DND-41 (cell line): Measurements from ENCODE around the gene RBM44.
"Not testable (repeated sequence)": the region's sequence is repeated elsewhere in the genome, so short reads cannot be mapped to it uniquely, and the experiment has no call there.

Experiments used
- ATAC-seq: fragments of 200-7000 bp; cut with Tn5 transposase; 3 replicates; pipeline ENCODE4 v1.9.1; 2021; ENCODE audit warnings: low read depth; ENCODE audit not compliant: insufficient read depth
- DNase-seq: peaks from one replicate; pipeline ENCODE4 v3.0.0-alpha.2; 2020
- H2AFZ ChIP-seq: 2 replicates; pipeline ENCODE4 v1.6.0; 2012; ENCODE audit warnings: low read depth, low read length
- H3K27ac ChIP-seq: 2 replicates; pipeline ENCODE4 v1.5.1; 2012; ENCODE audit warnings: low read length, inconsistent platforms
- H3K27me3 ChIP-seq: fragments of 200-600 bp; sonication (generic); 2 replicates; pipeline ENCODE4 v1.6.0; 2012; ENCODE audit warnings: low read length, mild to moderate bottlenecking, inconsistent platforms; ENCODE audit not compliant: insufficient read depth, poor library complexity
- H3K36me3 ChIP-seq: 2 replicates; pipeline ENCODE4 v1.5.1; 2012; ENCODE audit warnings: low read length, inconsistent platforms; ENCODE audit not compliant: insufficient read depth
- H3K4me1 ChIP-seq: 2 replicates; pipeline ENCODE4 v1.5.1; 2012; ENCODE audit warnings: mild to moderate bottlenecking, low read length; ENCODE audit not compliant: insufficient read depth
- H3K4me2 ChIP-seq: 2 replicates; pipeline ENCODE4 v1.6.0; 2012; ENCODE audit warnings: mild to moderate bottlenecking, moderate library complexity, low read length, inconsistent platforms; ENCODE audit not compliant: insufficient read depth
- H3K4me3 ChIP-seq, 2 experiments: fragments of 200-600 bp in 1 of 2; shearing (Covaris generic) in 1 of 2; 2 replicates each; pipeline ENCODE4 v1.5.1; 2012 to 2016; ENCODE audit warnings: inconsistent platforms in 2 of 2, low read length in 2 of 2, mild to moderate bottlenecking in 2 of 2, low read depth in 1 of 2, moderate library complexity in 1 of 2
- H3K79me2 ChIP-seq: 2 replicates; pipeline ENCODE4 v1.6.0; 2012; ENCODE audit warnings: low read length, inconsistent platforms; ENCODE audit not compliant: insufficient read depth
- H3K9ac ChIP-seq: 2 replicates; pipeline ENCODE4 v1.6.0; 2012; ENCODE audit warnings: low read depth, mild to moderate bottlenecking, inconsistent platforms, low read length, moderate library complexity
- H3K9me3 ChIP-seq: 2 replicates; pipeline ENCODE4 v1.5.1; 2012; ENCODE audit warnings: low read length, moderate library complexity, mild to moderate bottlenecking, inconsistent platforms; ENCODE audit not compliant: insufficient read depth, severe bottlenecking
- H4K20me1 ChIP-seq: 2 replicates; pipeline ENCODE4 v1.6.0; 2012; ENCODE audit warnings: low read length; ENCODE audit not compliant: insufficient read depth
- EZH2 ChIP-seq: IDR thresholded peaks from 3 replicates; pipeline ENCODE4 v1.6.1; 2012; ENCODE audit warnings: borderline replicate concordance, low read depth, mild to moderate bottlenecking, moderate library complexity, low read length, inconsistent platforms; ENCODE audit not compliant: severe bottlenecking
- TF ChIP-seq, protein P1 (sequence below): IDR thresholded peaks from 2 replicates; pipeline ENCODE4 v1.5.1; 2012; ENCODE audit warnings: borderline replicate concordance, low read length, moderate library complexity, mild to moderate bottlenecking; ENCODE audit not compliant: poor library complexity, severe bottlenecking; ENCODE audit errors: extremely low read depth

Gene RBM44

DNA sequence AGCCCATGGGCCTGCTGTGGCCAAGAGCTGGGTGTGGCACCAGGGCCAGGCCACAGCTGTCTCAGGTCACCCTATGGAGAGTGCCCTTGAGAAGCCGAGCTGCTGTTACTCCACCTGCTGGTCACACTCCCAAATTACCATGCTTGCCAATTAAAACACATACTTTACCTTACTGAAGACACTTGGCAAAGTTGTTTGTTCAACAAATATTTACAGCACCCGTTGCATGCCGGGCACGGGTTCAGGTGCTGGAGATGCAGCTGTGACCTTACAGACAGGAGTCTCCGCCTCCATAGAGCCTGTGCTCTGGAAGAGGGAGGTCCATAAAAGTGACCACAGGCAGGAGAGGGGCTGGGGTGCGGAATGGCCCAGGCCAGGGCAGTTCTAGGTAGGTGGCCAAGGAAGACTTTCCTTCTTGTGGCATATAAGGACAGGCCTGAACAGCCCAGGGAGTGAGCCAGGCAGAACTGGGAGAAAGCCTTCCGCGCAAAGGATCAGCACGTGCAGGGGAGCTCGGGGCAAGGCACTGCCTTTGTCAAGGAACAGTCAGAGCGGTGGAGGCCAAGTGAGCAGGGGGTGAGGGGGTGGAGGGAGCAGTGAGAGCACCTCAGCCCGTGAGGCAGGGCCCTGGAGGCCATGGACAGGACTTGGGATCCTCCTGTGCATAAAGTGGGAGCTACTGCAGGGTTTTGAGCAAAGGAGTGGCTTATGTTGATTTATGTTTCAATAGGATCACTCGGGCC lies 23.6 kb upstream of the RBM44 start:
- no peak overlapping the region for H3K27ac ChIP-seq
- no peak overlapping the region for H3K4me2 ChIP-seq
- H3K4me3 ChIP-seq = no peak overlapping the region
- H3K79me2 ChIP-seq = no peaks in the 10 kb centered on the region
- H4K20me1 ChIP-seq = no peaks in the 10 kb centered on the region
- ATAC-seq (peak; percentile 83), DNase-seq (peak; percentile 48)
- H3K27me3 ChIP-seq = no peaks in the 10 kb centered on the region
- H2AFZ ChIP-seq = no peak overlapping the region
- TF ChIP-seq, protein P1, sequence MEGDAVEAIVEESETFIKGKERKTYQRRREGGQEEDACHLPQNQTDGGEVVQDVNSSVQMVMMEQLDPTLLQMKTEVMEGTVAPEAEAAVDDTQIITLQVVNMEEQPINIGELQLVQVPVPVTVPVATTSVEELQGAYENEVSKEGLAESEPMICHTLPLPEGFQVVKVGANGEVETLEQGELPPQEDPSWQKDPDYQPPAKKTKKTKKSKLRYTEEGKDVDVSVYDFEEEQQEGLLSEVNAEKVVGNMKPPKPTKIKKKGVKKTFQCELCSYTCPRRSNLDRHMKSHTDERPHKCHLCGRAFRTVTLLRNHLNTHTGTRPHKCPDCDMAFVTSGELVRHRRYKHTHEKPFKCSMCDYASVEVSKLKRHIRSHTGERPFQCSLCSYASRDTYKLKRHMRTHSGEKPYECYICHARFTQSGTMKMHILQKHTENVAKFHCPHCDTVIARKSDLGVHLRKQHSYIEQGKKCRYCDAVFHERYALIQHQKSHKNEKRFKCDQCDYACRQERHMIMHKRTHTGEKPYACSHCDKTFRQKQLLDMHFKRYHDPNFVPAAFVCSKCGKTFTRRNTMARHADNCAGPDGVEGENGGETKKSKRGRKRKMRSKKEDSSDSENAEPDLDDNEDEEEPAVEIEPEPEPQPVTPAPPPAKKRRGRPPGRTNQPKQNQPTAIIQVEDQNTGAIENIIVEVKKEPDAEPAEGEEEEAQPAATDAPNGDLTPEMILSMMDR = peak; percentile 76
- no peak for TF ChIP-seq EZH2
- H3K9ac ChIP-seq = no peak overlapping the region
- H3K36me3 ChIP-seq = peaks cover 35% of the 10 kb centered on the region
- no peaks in the 10 kb centered on the region for H3K9me3 ChIP-seq
- H3K4me1 ChIP-seq = no peaks in the 10 kb centered on the region

DNA sequence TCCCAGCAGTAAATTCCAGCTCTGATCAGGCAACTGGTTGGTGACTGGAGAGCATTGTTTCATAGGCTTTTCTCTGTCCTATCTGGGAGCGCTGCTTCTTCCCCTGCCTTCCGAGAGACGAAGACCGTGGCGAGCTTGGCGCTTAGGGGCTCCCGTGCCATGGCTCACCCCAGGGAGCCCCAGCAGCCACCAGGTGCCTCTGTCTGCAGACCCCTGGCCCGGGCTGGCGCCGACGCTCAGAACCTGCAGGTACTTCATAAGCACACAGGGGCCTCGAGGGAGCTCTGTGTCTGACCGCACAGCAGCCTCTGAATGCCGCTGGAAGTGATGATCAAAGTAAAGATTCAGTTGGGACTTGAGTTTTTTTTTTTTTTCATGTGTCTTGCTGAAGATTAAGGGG lies 19.1 kb upstream of the RBM44 start:
- Histone ChIP-seq H3K27me3 (no peaks in the 10 kb centered on the region), H3K9ac (no peak overlapping the region), H3K27ac (no peak overlapping the region), H3K4me2 (no peak overlapping the region), H3K9me3 (no peaks in the 10 kb centered on the region), H4K20me1 (no peaks in the 10 kb centered on the region), H3K4me1 (no peaks in the 10 kb centered on the region), H3K79me2 (no peaks in the 10 kb centered on the region), H2AFZ (no peak overlapping the region), H3K36me3 (peaks cover 37% of the 10 kb centered on the region), H3K4me3 (no peak overlapping the region)
- DNase-seq (no peak), ATAC-seq (no peak)
- TF ChIP-seq, protein P1 = no peak
- TF ChIP-seq EZH2 = no peak

DNA sequence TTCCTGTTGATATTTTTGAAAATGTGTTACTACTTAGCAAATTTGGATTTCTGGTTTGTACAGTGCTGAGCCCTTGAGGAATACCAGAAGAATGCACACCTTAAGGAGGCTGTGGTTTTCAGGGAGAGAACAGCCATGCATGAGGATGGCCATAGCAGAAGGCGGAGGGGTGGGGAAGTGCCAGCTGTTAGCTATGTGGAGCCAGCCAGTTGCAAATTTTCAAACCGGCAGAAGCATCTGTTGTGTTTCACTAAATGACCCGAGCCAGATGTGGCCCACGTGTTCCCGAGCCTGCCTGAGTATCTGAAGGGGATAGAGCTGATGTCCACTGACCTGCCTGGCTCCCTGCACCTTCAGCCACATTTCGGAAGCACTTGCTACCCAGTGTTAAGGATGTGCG lies 16.4 kb upstream of the RBM44 start:
- Histone ChIP-seq H3K79me2 (no peaks in the 10 kb centered on the region), H2AFZ (no peak overlapping the region), H3K9ac (no peak overlapping the region), H3K36me3 (peaks cover 26% of the 10 kb centered on the region), H3K4me3 (no peak overlapping the region), H3K27ac (no peak overlapping the region), H3K9me3 (peaks cover 10% of the 10 kb centered on the region), H3K27me3 (no peaks in the 10 kb centered on the region), H4K20me1 (no peaks in the 10 kb centered on the region), H3K4me1 (no peaks in the 10 kb centered on the region), H3K4me2 (no peak overlapping the region)
- ATAC-seq = no peak
- TF ChIP-seq EZH2 = no peak
- TF ChIP-seq, protein P1 = no peak
- DNase-seq = no peak

DNA sequence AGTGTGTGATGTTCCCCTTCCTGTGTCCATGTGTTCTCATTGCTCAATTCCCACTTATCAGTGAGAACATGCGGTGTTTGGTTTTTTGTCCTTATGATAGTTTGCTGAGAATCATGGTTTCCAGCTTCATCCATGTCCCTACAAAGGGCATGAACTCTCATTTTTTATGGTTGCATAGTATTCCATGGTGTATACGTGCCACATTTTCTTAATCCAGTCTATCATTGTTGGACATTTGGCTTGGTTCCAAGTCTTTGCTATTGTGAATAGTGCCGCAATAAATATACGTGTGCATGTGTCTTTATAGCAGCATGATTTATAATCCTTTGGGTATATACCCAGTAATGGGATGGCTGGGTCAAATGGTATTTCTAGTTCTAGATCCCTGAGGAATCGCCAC lies 14.9 kb upstream of the RBM44 start:
- H4K20me1 ChIP-seq, H3K4me2 ChIP-seq, H3K79me2 ChIP-seq, H3K4me1 ChIP-seq, H3K27me3 ChIP-seq, DNase-seq, H3K9ac ChIP-seq, H2AFZ ChIP-seq, ATAC-seq, H3K4me3 ChIP-seq, H3K27ac ChIP-seq: not testable (repeated sequence)
- peaks cover 12% of the 10 kb centered on the region for H3K9me3 ChIP-seq
- H3K36me3 ChIP-seq = peaks cover 20% of the 10 kb centered on the region
